ENCODE data around the gene LALBA. TPM values are rescaled to one million over a fixed set of nuclear protein-coding genes. Genes with fewer than 3 reads are reported as not detected.
"Not testable (repeated sequence)": the region's sequence is repeated elsewhere in the genome, so short reads cannot be mapped to it uniquely, and the experiment has no call there.

LALBA gene
- total RNA-seq, 5 donors from 2014 or later (not counting 1 experiment from before 2014, with no cell fraction given): not detected

- CTCF ChIA-PET; ATAC-seq (replicated peaks in 1 of 4); H3K27me3 ChIP-seq (replicated peaks in 1 of 2; ENCODE audit: control insufficient read depth in 2 of 2, extremely low read depth in 1 of 2, insufficient read depth in 2 of 2, low read length in 1 of 2); H3K4me3 Mint-ChIP-seq; H3K27me3 Mint-ChIP-seq; H3K36me3 ChIP-seq (ENCODE audit: control insufficient read depth in 2 of 2, extremely low read depth in 1 of 2, insufficient read depth in 1 of 2, low read length in 1 of 2); H3K4me3 ChIP-seq (ENCODE audit: control insufficient read depth in 1 of 2, extremely low read depth in 1 of 2, low read length in 1 of 2); H3K4me1 ChIP-seq (ENCODE audit: control insufficient read depth in 1 of 2, extremely low read depth in 1 of 2, insufficient read depth in 2 of 2, low read length in 2 of 2); DNase-seq; H3K4me1 Mint-ChIP-seq; H3K9me3 Mint-ChIP-seq; H3K27ac ChIP-seq (ENCODE audit: low read length); POLR2A ChIA-PET; H3K36me3 Mint-ChIP-seq; H3K27ac Mint-ChIP-seq; H3K9me3 ChIP-seq: not testable (repeated sequence)
- 91% methylated on average over 13 of the region's 24 CpGs for WGBS (ENCODE audit: insufficient coverage)
Measured at GRCh38 chr12:48520381-48520780, 49.5 kb downstream of the LALBA start.

Other genes starting within 250 kb of the LALBA start
- 10 to 100 TPM; 26.9 to 47.5 (median 39.8) TPM for gene ZNF641, start 219.1 kb downstream of the LALBA start, total RNA-seq
- not detected for gene ANP32D, start 97.5 kb downstream of the LALBA start, total RNA-seq
- gene C12orf54, start 87.5 kb downstream of the LALBA start, total RNA-seq: not detected
- not detected for gene OR8S1, start 44.4 kb downstream of the LALBA start, total RNA-seq
- 100 to 1,000 TPM in 2 of 5 donors, 10 to 100 TPM in 3; 64.1 to 118 (median 66.4) TPM for gene KANSL2, start 112.2 kb upstream of the LALBA start, total RNA-seq
- 100 to 1,000 TPM in 2 of 5 donors, 10 to 100 TPM in 3; 49.6 to 109 (median 57.7) TPM for gene CCNT1, start 146.7 kb upstream of the LALBA start, total RNA-seq
- under 1 TPM in 4 of 5 donors, not detected in 1; 0.10 to 0.76 (median 0.66) TPM for gene ADCY6, start 219.0 kb upstream of the LALBA start, total RNA-seq
- 10 to 100 TPM in 2 of 5 donors, 1 to 10 TPM in 3; 4.3 to 12.4 (median 8.9) TPM for gene CACNB3, start 248.4 kb upstream of the LALBA start, total RNA-seq